Brain microvascular endothelial cell (primary cell): ENCODE measurements around the gene BMAL1.
"Not testable (repeated sequence)": the region's sequence is repeated elsewhere in the genome, so short reads cannot be mapped to it uniquely, and the experiment has no call there.

Source experiments
- DNase-seq: peaks from one replicate; pipeline ENCODE4 v3.0.0-alpha.2; 2020
- H3K27ac ChIP-seq: fragments of 250-450 bp; sonication (Bioruptor Pico); 2 replicates; pipeline ENCODE4 v1.5.1; 2020; ENCODE audit warnings: mild to moderate bottlenecking, moderate library complexity
- H3K27me3 ChIP-seq: fragments of 250-450 bp; sonication (Bioruptor Pico); replicated peaks from 2 replicates; pipeline ENCODE4 v1.5.1; 2020; ENCODE audit warnings: mild to moderate bottlenecking
- H3K36me3 ChIP-seq: fragments of 250-450 bp; sonication (Bioruptor Pico); replicated peaks from 2 replicates; pipeline ENCODE4 v1.5.1; 2020; ENCODE audit warnings: mild to moderate bottlenecking
- H3K4me3 ChIP-seq: 2 replicates; pipeline ENCODE4 v1.5.1; 2011; ENCODE audit warnings: low read depth, mild to moderate bottlenecking, control low read depth, low read length, moderate library complexity
- in situ Hi-C: cut with HindIII; loops from 2 replicates; pipeline ENCODE4 v1.10.0; 2017; ENCODE audit warnings: low sequenced_read_pairs, low pct_ligation_motif_present
- TF ChIP-seq, protein P1 (sequence below): IDR thresholded peaks from 2 replicates; pipeline ENCODE4 v1.5.1; 2011; ENCODE audit warnings: low read depth, mild to moderate bottlenecking, moderate library complexity, low read length, control low read depth, inconsistent platforms; ENCODE audit errors: missing control alignments

The BMAL1 gene

DNA sequence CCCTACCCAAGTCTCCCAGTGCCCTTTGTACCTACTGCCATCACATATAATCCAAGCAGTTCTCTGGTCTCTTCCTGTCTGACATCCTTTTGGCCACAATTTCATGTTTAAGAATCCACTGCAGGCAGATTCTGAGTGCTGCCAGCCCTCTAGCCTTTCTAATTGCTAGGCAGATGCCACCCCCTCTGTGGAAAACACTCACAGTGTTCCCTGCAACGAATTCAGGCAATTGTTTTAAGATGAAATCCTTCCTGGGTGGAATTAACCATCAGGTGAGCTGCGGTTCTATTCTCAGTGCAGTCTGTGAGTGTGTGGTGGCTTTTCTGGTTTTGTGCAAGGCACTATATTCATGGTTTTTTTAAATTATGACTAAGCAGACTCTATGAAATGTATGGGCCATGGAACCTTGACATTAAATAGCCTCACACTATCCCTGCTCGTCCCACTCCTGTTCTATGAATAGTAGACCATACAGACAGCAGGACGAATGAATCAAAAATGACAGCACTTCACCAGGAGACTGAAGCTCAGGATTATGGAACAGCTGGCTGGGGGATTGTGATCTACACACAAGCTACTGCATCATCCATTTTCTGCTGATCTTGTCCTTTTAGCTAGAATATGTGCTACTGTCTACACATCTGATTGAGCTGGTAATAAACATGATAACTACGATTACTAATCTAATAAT lies 29.8 kb upstream of the BMAL1 start:
- no peak for DNase-seq
- Histone ChIP-seq H3K36me3 (no peaks in the 10 kb centered on the region), H3K27me3 (no peaks in the 10 kb centered on the region), H3K27ac (no peak overlapping the region), H3K4me3 (no peak overlapping the region)
- TF ChIP-seq, protein P1, sequence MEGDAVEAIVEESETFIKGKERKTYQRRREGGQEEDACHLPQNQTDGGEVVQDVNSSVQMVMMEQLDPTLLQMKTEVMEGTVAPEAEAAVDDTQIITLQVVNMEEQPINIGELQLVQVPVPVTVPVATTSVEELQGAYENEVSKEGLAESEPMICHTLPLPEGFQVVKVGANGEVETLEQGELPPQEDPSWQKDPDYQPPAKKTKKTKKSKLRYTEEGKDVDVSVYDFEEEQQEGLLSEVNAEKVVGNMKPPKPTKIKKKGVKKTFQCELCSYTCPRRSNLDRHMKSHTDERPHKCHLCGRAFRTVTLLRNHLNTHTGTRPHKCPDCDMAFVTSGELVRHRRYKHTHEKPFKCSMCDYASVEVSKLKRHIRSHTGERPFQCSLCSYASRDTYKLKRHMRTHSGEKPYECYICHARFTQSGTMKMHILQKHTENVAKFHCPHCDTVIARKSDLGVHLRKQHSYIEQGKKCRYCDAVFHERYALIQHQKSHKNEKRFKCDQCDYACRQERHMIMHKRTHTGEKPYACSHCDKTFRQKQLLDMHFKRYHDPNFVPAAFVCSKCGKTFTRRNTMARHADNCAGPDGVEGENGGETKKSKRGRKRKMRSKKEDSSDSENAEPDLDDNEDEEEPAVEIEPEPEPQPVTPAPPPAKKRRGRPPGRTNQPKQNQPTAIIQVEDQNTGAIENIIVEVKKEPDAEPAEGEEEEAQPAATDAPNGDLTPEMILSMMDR = no peak
- in situ Hi-C loops = no loop called here

DNA sequence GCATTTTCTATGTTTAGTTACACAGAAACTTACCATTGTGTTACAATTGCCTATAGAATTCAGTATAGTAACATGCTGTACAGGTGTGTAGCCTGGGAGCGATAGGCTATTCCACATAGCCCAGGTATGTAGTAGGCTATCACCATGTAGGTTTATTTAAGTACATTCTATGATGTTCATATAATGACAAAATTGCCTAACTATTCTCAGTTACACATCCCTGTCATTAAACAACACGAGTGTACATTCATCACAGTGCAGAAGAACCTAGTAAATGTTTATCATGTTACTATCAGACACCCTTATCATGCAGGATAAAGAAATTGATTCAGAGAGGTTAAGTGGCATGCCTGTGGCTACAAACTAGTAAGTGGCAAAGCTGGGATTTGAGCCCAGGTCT lies 28.4 kb upstream of the BMAL1 start:
- in situ Hi-C loops = no loop called here
- Histone ChIP-seq H3K27ac (no peak overlapping the region), H3K36me3 (no peaks in the 10 kb centered on the region), H3K27me3 (no peaks in the 10 kb centered on the region), H3K4me3 (no peak overlapping the region)
- no peak for DNase-seq
- TF ChIP-seq, protein P1 = no peak

GRCh38 chr11:13249992-13250391 lies 27.6 kb upstream of the BMAL1 start:
- no peak for DNase-seq
- H3K27ac ChIP-seq = no peak overlapping the region
- in situ Hi-C loops = no loop called here
- no peaks in the 10 kb centered on the region for H3K36me3 ChIP-seq
- TF ChIP-seq, protein P1 = peak; percentile 68
- no peaks in the 10 kb centered on the region for H3K27me3 ChIP-seq
- H3K4me3 ChIP-seq = no peak overlapping the region

GRCh38 chr11:13251966-13252365 lies 25.6 kb upstream of the BMAL1 start:
- TF ChIP-seq, protein P1 = no peak

GRCh38 chr11:13252438-13252837 lies 25.2 kb upstream of the BMAL1 start:
- Histone ChIP-seq H3K36me3 (no peaks in the 10 kb centered on the region), H3K27ac (no peak overlapping the region), H3K4me3 (no peak overlapping the region), H3K27me3 (no peaks in the 10 kb centered on the region)
- DNase-seq = no peak
- TF ChIP-seq, protein P1 = no peak
- in situ Hi-C loops = no loop called here

More at GRCh38 chr11:13251966-13252365, 25.6 kb upstream of the BMAL1 start:
- Histone ChIP-seq H3K36me3 (no peaks in the 10 kb centered on the region), H3K4me3 (no peak overlapping the region), H3K27me3 (no peaks in the 10 kb centered on the region), H3K27ac (no peak overlapping the region)
- no peak for DNase-seq
- in situ Hi-C loops = no loop called here

DNA sequence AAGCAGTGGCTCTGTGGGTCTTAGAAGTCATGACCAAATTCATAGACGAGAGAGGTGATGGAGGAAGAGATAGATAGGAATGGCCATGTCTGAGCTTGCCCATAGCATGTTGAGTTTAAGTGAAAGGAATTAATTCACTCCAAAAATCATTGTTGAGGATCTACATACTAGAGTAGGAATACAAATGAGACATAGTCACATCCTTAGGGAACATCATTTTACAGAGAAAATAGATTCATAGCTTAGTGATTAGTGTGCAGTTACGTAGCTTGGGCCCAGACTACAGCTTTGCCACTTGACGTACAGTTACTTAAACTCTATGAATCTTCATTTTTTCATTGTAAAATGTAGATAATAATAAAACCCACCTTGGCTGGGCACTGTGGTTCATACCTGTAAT lies 21.4 kb upstream of the BMAL1 start:
- DNase-seq = no peak
- Histone ChIP-seq H3K27me3 (no peaks in the 10 kb centered on the region), H3K36me3 (no peaks in the 10 kb centered on the region), H3K27ac (no peak overlapping the region), H3K4me3 (no peak overlapping the region)
- in situ Hi-C loops = no loop called here
- TF ChIP-seq, protein P1 = no peak

GRCh38 chr11:13258061-13258460 lies 19.5 kb upstream of the BMAL1 start:
- H3K27ac ChIP-seq, H3K4me3 ChIP-seq, in situ Hi-C loops, DNase-seq, H3K27me3 ChIP-seq, H3K36me3 ChIP-seq: not testable (repeated sequence)
